ENCODE results near the gene VPS13D. TPM values are rescaled to one million over a fixed set of nuclear protein-coding genes. Genes with fewer than 3 reads are reported as not detected.
"Not testable (repeated sequence)": the region's sequence is repeated elsewhere in the genome, so short reads cannot be mapped to it uniquely, and the experiment has no call there.

Gene VPS13D
- total and polyA plus RNA-seq, 2 experiments from 2014 or later: 9.7 to 35.7 TPM

DNA sequence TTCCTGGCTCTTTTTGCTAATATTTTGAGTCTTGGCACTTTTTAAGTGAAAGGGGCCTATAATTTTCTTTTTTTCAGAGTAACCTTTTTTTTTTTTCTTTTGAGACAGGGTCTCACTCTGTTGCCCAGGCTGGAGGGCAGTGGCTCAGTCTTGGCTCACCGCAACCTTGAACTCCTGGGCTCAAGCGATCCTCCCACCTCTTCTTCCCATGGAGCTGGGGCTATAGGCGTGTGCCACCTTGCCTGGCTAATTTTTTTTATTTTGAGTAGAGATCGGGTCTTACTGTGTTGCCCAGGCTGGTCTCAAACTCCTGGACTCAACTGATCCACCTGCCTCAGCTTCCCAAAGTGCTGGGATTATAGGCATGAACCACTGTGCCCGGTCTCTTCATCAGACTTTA, 285.4 kb downstream of the VPS13D start:
- H3K4me3 ChIP-seq: no peak overlapping the region
- H3K27me3 ChIP-seq: no peaks in the 10 kb centered on the region
- no peak overlapping the region for H3K27ac ChIP-seq
- H3K36me3 ChIP-seq: no peaks in the 10 kb centered on the region
- H3K9me3 ChIP-seq (ENCODE audit: low read depth): no peaks in the 10 kb centered on the region
- DNase-seq (ENCODE audit: low read depth in 1 of 2, low spot score in 1 of 2): no peak
- TF ChIP-seq, protein P1, sequence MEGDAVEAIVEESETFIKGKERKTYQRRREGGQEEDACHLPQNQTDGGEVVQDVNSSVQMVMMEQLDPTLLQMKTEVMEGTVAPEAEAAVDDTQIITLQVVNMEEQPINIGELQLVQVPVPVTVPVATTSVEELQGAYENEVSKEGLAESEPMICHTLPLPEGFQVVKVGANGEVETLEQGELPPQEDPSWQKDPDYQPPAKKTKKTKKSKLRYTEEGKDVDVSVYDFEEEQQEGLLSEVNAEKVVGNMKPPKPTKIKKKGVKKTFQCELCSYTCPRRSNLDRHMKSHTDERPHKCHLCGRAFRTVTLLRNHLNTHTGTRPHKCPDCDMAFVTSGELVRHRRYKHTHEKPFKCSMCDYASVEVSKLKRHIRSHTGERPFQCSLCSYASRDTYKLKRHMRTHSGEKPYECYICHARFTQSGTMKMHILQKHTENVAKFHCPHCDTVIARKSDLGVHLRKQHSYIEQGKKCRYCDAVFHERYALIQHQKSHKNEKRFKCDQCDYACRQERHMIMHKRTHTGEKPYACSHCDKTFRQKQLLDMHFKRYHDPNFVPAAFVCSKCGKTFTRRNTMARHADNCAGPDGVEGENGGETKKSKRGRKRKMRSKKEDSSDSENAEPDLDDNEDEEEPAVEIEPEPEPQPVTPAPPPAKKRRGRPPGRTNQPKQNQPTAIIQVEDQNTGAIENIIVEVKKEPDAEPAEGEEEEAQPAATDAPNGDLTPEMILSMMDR (IDR thresholded peaks at IDR 0.05; ENCODE audit: low read depth, low read length): no peak
- H3K4me1 ChIP-seq (ENCODE audit: low read depth): peaks cover 19% of the 10 kb centered on the region

DNA sequence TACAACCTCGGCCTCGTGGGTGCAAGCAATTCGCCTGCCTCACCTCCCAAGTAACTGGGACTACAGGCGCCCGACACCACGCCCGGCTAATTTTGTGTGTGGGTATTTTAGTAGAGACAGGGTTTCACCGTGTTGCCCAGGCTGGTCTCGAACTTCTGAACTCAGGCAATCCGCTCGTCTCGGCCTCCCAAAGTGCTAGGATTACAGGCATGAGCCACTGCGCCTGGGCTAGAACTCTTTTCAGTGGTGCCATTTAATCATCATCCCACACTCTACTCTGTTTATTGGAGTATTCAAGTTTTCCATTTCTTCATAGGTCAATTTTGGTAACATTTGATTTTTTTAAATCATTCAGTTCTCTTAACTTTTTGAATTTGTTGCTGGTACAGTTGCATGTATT, 286.9 kb downstream of the VPS13D start:
- no peak for DNase-seq (ENCODE audit: low read depth in 1 of 2, low spot score in 1 of 2)
- H3K4me1 ChIP-seq (ENCODE audit: low read depth): peaks cover 4% of the 10 kb centered on the region
- TF ChIP-seq, protein P1 (IDR thresholded peaks at IDR 0.05; ENCODE audit: low read depth, low read length): no peak
- H3K27ac ChIP-seq: no peak overlapping the region
- no peaks in the 10 kb centered on the region for H3K9me3 ChIP-seq (ENCODE audit: low read depth)
- H3K36me3 ChIP-seq: no peaks in the 10 kb centered on the region
- H3K4me3 ChIP-seq: no peak overlapping the region
- H3K27me3 ChIP-seq: no peaks in the 10 kb centered on the region

DNA sequence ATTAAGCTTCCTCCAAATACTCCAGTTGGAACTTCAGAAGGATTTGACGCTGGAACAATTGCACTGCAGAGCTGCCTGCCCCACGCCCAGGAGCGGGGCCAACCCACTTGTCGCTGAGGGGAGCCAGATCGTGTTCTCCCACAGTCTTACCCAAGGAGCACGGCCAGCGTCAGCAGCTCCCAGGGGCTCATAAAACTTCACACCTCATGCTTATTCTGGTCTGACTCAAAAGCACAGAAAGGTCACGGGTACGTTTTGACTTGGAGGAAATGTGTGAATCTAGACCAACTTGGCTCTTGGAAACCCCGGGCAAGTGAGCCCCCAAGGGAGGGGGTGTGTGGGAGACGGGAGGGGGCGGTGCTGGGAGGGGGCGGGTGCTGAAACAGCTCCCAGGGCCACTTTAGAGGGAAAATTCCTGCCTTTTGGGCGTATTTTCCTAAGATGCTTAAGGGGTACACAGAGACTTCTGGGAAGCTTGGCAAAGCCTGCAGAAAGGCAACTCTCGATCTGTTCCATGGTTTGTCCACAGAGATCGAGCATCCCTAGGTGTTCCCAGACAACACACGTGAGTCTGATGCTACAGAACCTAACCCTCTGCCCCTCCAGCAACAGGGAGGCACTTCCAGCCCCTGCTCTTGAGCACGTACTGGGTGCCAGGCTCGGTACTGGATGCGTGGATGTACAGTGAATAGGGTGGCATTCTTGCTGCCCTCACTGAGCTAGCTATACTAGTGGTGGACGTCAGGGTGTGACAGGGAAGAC, 289.3 kb downstream of the VPS13D start:
- TF ChIP-seq, protein P1 (IDR thresholded peaks at IDR 0.05; ENCODE audit: low read depth, low read length): no peak
- DNase-seq (ENCODE audit: low read depth in 1 of 2, low spot score in 1 of 2): peak; percentile 31 to 87
- no peaks in the 10 kb centered on the region for H3K9me3 ChIP-seq (ENCODE audit: low read depth)

DNA sequence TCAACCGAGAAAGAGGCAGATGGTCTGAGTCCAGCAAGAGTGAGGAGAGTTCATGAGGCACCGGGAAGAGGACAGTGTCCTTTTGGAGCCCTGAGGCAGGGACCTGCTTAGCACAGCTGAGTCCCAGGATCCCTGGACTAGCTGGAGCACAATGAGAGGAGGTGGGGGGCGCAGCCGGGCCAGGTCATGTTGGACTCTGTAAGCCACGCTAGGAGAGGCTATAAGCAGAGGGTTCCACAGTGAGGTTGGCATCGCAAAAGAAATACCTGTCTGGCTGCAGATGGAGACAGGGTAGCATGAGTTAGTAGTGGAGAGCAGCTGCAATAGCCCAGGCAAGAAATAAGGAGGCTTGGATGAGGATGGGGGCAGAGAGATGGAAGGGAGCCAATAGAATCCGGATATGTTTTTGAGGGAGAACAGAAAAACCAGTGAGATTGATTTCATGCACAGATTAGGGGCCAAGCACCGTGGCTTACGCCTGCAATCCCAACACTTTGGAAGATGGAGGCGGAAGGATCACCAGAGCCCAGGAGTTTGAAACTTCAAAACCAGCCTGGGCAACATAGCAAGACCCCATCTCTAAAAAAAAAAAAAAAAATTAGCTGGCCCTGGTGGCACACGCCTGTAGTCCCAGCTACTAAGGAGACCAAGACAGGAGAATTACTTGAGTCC, 290.0 kb downstream of the VPS13D start:
- no peaks in the 10 kb centered on the region for H3K9me3 ChIP-seq (ENCODE audit: low read depth)
- no peaks in the 10 kb centered on the region for H3K27me3 ChIP-seq
- H3K36me3 ChIP-seq: no peaks in the 10 kb centered on the region
- no peak for DNase-seq (ENCODE audit: low read depth in 1 of 2, low spot score in 1 of 2)
- H3K27ac ChIP-seq: no peak overlapping the region
- H3K4me3 ChIP-seq: no peak overlapping the region
- TF ChIP-seq, protein P1 (IDR thresholded peaks at IDR 0.05; ENCODE audit: low read depth, low read length): no peak
- H3K4me1 ChIP-seq (ENCODE audit: low read depth): no peaks in the 10 kb centered on the region

More for the DNA sequence above, 289.3 kb downstream of the VPS13D start:
- Histone ChIP-seq H3K4me1 (ENCODE audit: low read depth) (no peaks in the 10 kb centered on the region), H3K4me3 (no peak overlapping the region), H3K27me3 (no peaks in the 10 kb centered on the region), H3K27ac (no peak overlapping the region), H3K36me3 (no peaks in the 10 kb centered on the region)

DNA sequence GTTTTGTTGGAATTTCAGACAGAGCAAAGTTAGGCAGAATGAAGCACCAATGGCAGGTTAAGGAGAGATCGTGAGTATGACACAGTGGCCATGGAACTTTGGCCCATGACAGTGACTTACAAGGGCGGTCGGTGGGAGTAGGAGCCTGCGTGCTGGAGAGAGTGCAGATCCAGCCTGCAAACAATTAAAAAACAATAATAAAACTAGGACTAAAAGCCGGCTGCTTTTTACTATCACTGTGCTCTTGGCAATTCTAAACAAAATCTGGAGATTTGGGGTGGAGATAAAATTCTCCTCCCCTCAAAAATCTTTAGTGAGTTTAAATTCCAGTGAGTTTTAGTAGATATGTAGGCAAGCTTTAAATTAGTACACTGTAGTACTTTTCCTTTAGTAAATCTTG, 291.3 kb downstream of the VPS13D start:
- Histone ChIP-seq H3K4me1 (ENCODE audit: low read depth) (no peaks in the 10 kb centered on the region), H3K27me3 (no peaks in the 10 kb centered on the region), H3K27ac (no peak overlapping the region), H3K9me3 (ENCODE audit: low read depth) (no peaks in the 10 kb centered on the region), H3K4me3 (no peak overlapping the region), H3K36me3 (no peaks in the 10 kb centered on the region)
- no peak for DNase-seq (ENCODE audit: low read depth in 1 of 2, low spot score in 1 of 2)
- TF ChIP-seq, protein P1 (IDR thresholded peaks at IDR 0.05; ENCODE audit: low read depth, low read length): no peak

DNA sequence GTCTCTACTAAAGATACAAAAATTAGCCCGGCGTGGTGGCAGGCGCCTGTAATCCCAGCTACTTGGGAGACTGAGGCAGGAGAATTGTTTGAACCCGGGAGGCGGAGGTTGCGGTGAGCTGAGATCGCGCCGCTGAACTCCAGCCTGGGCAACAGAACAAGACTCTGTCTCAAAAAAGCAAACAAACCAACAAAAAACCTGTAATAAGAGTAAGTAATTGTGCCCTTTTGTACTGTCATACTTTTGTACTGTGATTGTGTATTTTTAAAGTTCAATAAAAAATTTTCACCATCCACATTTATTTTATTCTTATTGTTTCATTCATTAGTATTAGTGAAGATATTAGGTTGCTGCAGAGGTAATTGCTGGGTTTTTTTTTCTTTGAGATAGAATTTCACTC, 292.9 kb downstream of the VPS13D start:
- H3K9me3 ChIP-seq (ENCODE audit: low read depth); DNase-seq (ENCODE audit: low read depth in 1 of 2, low spot score in 1 of 2); H3K27me3 ChIP-seq; H3K4me3 ChIP-seq; H3K27ac ChIP-seq; H3K36me3 ChIP-seq; H3K4me1 ChIP-seq (ENCODE audit: low read depth): not testable (repeated sequence)
